C4-2B (cell line): ENCODE results near the gene SLC35B3.

Experiments used
- ZFX ChIP-seq: fragments of 450-650 bp; IDR thresholded peaks from 2 replicates; pipeline ENCODE4 v1.6.1; 2017
- TF ChIP-seq, protein P1 (sequence below): fragments of 450-650 bp; conservative IDR thresholded peaks from 2 replicates; pipeline ENCODE4 v1.5.1; 2017; ENCODE audit warnings: mild to moderate bottlenecking

DNA sequence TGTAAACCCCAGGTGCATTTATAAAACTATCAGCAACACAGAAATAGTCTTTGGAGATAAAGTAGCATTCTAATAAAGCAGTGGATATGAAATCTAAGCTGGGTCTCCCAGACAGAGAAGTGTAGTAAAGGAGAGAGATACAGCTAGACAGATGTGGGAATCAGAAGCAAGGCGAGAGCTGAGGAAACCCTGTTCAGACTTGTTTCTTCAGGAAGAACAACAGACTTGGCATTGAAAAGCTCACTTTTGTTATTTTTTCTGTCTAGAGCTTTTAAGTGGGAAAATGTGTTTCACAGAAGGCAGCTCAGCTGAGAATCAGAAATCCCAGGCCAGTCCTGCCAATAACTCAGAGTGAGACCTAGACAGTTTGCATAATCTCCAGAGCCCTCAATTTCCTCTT lies 52.9 kb downstream of the SLC35B3 start:
- TF ChIP-seq, protein P1, sequence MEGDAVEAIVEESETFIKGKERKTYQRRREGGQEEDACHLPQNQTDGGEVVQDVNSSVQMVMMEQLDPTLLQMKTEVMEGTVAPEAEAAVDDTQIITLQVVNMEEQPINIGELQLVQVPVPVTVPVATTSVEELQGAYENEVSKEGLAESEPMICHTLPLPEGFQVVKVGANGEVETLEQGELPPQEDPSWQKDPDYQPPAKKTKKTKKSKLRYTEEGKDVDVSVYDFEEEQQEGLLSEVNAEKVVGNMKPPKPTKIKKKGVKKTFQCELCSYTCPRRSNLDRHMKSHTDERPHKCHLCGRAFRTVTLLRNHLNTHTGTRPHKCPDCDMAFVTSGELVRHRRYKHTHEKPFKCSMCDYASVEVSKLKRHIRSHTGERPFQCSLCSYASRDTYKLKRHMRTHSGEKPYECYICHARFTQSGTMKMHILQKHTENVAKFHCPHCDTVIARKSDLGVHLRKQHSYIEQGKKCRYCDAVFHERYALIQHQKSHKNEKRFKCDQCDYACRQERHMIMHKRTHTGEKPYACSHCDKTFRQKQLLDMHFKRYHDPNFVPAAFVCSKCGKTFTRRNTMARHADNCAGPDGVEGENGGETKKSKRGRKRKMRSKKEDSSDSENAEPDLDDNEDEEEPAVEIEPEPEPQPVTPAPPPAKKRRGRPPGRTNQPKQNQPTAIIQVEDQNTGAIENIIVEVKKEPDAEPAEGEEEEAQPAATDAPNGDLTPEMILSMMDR: no peak
- no peak for TF ChIP-seq ZFX
